Forelimb muscle (tissue), 1 donor: Measurements from ENCODE around the gene SYT12. TPM values are rescaled to one million over a fixed set of nuclear protein-coding genes. Genes with fewer than 3 reads are reported as not detected.
A peak's percentile ranks its signal among the peaks of the same experiment; 100 is the strongest.
"Not testable (repeated sequence)": the region's sequence is repeated elsewhere in the genome, so short reads cannot be mapped to it uniquely, and the experiment has no call there.

ENCODE experiments used
- DNase-seq: peaks from one replicate; pipeline ENCODE4 v3.0.0-alpha.2; 2013; ENCODE audit warnings: low read depth
- polyA plus RNA-seq: library from polyadenylated mRNA; unstranded; fragments of 120-200 nt; gene quantifications from one replicate; pipeline ENCODE4 v1.2.1, GENCODE V29; 2013; ENCODE audit not compliant: insufficient read length

The SYT12 gene, protein sequence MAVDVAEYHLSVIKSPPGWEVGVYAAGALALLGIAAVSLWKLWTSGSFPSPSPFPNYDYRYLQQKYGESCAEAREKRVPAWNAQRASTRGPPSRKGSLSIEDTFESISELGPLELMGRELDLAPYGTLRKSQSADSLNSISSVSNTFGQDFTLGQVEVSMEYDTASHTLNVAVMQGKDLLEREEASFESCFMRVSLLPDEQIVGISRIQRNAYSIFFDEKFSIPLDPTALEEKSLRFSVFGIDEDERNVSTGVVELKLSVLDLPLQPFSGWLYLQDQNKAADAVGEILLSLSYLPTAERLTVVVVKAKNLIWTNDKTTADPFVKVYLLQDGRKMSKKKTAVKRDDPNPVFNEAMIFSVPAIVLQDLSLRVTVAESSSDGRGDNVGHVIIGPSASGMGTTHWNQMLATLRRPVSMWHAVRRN
- 0.10 TPM for polyA plus RNA-seq

DNA sequence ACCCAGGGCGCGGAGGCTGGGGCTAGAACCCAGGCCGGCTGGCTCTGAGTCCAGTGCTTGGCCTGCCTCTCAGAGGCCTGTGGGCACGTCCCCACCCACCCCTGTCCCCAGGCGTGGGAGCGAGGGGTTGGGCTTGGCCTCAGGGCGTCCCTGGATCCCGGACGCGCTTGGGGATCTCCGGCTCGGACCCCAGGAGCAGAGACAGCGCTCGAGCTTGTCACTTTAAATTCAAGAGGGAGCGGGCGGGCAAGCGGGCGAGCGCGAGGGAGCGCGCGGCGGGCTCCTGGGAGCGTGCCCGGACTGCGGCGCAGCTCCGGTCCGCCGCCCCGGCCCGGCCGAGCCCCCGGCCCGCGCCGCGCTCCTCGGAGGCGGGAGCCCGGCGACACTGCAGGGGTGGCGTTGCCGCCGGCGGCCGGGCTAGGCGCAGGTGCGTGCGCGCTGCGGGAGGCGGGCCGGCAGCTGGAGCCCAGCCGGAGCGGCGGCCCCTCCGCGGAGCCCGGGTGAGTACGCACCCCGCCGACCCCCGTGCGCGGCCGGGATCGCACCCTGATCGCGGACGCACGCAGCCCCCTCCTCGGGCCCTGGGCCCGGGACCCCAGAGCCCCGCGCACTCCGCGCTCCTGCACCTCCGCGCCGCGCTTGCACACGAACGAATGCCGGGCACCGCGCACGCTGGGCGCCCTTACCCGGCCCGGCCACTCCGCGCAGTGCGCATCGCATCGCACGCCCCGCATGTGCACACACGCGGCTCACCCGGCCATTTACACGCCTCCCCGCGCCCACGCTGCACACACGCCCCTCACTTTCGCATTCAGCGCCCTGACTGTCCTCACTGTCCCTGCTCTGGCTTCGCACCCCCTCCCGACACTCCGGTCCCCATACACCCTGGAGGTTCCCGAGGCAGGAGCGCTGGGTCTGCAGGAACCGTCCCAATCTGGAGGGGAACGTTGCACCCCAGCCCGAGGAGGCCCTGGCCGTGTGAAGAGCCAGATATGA lies at the start of gene SYT12:
Gene SYT12, plus strand, starts transcription at position 174 of the 996 bp plus-strand sequence. CDS start 7,011 bp downstream, outside the sequence.
- no peak for DNase-seq

DNA sequence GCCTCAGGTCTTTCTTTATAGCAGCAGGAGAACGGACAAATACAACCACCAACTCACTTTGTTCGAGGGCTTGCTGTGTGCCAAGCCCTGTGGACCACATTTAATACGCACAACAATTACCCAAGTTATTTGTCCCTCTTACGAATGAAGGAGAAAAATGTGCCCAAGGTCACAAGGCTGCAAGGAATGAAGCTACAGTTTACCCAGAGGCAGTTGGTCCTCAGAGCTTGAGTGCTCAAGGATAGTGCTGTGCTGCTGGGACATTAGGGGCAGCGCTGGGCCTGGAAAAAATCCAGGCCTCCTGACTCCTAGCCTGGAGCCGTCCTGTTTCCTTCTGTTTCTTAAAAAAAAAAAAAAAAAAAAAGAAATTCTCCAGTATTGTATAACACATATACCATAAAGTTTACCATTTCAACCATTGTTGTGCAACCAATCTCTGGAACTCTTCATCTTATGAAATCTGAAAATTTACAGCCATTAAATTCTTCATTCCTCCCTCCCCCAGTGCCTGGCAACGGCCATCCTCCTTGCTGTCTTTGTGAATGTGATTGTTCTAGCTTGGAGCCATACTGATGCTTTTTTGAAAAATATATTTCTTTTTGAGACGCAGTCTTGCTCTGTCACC lies 48.9 kb upstream of the SYT12 start:
- no peak for DNase-seq

DNA sequence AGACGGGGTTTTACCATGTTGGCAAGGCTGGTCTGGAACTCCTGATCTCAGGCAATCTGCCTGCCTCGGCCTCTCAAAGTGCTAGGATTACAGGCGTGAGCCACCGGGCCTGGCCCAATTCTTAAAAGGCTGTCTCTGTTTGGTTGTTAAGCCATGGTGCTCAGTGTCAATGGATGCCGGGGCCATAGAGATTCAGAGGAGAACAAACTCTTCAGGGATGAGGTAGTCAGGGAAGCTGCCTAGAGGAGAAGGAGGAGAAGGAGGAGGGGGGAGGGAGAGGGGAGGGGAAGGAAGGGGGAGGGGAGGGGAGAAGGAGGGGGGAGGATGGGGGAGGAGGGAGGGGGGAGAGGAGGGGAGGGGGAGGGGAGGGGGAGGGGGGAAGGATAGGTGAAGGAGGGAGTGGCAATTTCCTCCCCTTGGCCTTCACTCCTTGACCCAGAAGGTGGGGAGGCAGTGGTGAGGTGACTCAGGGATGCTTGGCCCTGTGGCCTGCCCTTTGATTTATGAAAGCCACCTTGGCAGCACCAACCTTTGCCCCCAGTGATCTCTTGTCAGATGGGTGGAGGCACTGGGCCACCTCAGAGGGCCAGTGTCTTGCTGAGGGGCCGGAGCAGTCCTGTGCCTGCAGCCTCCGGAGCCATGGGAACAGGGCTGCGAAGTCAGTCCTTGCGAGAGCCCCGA lies 48.1 kb upstream of the SYT12 start, which contains the start of gene C11orf86:
Gene C11orf86, plus strand, starts transcription at position 581 of the 681 bp plus-strand sequence. Its CDS starts 59 bp downstream, at position 640.
- DNase-seq: no peak

DNA sequence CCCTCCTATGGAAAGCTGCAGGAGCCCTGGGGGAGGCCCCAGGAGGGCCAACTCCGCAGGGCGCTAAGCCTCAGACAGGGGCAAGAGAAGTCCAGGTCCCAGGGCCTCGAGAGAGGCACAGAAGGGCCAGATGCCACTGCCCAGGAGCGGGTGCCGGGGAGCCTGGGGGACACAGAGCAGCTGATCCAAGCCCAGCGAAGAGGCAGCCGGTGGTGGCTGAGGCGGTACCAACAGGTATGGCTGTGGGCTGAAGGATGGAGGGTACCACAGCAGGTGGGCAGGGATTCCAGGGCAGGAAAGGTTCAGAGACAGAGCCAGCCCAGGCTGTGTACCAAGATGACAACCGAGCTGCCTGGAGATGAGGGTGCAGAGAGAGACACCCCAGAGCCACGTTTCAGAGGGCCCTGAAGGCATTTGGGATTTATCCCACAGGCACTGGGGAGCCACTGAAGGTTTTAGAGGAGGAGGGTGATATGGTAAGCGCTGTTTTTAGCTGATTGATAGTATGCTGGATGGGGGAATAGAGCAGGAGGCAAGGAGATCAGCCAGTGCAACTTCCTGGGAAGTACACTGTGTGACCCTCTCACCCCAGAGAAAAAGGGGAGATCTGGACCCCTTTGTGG lies 47.4 kb upstream of the SYT12 start:
- DNase-seq: no peak

DNA sequence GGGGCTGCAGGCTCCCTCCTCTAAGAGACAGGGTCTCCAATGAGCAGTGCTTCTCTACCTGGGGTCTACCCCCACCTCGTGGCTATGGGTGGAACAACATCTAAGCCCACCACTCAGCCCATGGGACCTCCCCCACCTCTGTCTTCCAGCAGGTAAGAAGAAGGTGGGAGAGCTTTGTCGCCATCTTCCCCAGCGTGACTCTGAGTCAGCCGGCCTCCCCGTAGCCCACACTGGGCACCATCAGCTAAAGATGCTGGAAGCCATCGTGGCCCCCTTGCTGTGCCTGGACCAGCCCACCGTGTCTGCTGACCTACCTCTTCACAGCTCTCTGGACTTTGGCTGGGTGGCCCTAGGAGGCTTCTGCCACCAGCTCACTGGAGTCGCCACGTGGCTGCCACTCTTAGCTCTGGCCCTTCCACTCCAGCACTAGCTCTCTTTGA lies 46.9 kb upstream of the SYT12 start:
- DNase-seq: no peak

DNA sequence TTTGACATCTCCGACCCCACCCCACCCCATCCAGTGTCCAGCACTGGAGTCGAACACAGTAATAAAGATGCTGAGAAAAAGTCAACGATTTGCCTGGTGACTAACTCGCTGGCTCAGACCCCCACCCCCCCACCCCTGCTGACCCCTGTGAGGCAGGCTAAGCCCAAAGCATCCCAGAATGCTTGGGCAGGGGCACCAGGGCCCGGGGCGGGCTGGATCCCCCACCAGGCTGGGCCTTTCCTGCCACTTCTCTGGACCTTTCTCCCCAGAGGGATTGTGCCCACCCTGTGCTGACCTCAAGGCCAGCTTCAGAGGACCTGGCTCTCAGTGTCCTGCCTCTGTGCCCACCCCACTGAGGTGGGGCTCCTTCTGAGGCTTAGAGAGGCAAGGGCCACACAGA lies 46.0 kb upstream of the SYT12 start:
- no peak for DNase-seq

DNA sequence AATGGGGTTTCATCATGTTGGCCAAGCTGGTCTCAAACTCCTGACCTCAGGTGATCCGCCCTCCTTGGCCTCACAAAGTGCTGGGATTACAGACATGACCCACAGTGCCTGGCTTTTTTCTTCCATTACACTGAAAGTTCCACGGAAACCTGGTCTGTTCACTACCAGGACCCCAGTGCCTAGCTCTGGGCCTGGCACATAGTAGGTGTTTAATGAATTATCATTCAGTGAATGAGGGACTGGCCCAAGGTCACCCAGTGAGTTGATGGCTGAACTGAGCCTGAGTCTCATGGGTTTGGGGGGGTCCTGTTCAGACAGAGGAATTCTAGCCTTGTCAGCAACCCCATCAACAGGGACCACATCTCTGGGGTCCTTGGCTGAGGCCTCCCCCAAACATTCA lies 44.7 kb upstream of the SYT12 start:
- DNase-seq: no peak

DNA sequence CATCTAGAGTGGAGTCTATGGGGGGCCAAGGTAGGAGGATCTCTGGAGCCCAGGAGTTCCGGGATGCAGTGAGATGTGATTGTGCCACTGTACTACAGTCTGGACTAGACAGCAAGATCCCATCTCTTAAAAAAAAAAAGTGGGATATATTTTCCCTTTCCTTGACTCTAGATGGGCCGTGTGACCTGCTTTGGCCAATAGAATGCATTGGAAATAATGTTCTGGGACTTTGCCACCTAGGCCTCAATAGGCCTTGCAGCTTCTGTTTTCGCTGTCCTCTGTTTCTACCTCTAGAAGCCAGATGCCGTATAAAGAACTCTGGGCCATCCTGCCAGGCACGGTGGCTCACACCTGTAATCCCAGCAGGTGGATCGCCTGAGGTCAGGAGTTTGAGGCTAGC lies 44.2 kb upstream of the SYT12 start:
- no peak for DNase-seq

DNA sequence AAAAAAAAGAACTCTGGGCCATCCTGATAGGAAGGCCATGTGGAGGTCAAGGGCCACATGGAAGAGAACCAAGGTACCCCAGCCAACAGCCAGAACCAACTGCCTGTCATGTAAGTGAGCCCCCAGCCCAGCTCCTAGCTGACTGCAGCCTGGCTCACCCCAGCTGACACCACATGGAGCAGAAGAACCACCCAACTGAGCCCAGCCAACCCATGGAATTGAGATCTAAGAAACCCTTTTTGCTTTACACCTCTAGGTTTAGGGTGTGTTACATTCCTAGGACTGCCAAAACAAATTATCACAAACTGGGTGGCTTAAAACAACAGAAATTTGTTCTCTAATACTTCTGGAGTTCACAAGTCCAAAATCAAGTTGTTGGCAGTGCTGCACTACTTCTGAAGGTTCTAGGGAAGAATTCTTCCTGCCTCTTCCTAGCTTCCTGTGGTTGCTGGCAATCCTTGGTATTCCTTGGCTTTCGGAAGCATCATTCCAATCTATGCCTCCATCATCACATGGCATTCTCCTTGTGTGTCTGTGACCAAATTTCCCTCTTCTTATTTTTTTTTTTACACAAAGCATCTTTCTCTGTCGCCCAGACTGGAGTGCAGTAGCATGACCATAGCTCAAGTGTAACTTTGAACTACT lies 43.5 kb upstream of the SYT12 start:
- no peak for DNase-seq

DNA sequence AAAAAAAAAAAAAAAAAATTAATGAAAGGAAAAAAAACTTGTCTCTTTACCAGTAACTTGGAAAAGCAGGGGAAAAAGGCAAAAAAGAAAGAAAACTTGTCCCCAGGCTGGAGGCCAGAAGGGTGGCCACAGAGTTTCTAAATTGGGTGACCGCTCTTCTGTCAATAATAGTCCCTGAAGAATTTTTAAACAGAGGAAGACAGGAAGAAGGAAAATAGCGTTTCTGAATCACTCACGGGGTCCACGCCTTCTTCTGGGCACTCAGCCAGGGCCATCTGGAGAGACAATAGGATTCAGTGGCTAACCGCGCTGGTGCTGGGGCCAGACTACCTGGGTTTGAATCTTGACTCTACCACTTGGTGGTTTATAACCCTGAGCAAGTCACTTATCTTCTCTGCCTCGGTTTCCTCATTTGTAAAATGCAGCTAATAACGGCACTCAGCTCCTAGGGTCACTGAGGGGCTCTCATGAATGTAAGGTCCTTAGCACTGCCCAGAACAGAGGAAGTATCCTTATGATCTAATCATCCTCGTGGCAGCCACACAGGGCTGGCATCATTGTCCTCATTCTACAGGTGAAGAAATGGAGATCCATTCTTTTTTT lies 40.9 kb upstream of the SYT12 start:
- DNase-seq: peak; percentile 60

DNA sequence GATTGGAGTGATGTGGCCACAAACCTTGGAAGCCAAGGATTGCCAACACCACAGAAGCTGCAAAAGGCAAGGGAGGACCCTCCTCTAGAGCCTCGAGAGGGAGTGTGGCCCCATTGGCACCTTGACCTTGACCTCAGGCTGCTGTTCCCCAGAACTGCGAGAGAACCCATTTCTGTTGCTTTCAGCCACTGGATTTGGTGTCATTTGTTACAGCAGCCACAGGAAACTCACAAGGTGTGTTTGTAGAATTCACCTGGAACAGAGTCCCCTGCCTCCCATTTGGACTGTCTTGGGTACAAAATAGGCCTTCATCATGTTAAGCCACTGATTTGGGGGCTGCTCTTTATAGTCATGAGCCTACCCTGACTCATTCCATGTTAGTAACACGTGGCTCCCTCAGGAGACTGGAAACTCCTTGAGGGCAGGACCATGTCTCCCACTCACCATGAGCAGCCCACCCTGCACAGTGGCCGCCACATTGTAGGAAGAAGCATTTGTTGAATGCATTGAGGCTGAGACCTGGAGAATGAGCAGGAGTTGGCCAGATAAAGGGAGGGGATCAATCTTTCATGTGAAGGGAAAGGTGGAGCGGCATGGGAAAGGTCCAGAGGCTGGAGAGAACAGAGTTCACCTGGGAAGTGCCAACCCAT lies 39.5 kb upstream of the SYT12 start:
- no peak for DNase-seq

DNA sequence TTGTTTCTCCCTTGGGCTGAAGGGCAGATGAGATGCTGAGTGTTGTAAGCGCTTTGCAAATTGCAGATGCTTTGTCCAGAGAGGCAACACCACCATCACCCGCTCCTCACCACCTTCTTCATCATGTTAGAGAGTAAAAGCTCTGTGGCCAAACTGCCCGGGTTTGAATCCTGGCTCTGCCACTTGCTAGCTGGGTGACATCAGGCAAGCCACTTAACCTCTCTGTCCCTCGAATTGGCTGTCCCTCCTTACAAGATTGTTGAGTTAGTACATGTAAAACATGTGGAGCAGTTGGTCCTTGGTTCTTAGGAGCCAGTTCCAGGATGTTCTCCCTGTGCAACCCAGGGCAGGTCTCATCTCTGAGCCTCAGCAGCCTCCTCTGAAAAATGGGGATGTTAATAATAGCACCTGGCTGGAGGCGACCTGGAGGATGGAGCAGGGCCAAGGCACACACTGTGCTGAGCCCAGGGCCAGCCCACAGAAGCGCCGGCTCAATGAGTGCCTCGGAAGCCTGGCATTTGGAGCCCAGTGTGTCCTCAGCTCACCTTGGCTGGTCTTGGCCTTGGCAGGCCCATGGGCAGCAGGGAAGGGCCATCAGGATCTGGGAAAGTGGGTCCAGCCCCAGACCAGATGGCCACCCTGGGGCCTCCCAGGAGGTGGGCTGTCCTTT lies 37.3 kb upstream of the SYT12 start:
- DNase-seq: no peak

DNA sequence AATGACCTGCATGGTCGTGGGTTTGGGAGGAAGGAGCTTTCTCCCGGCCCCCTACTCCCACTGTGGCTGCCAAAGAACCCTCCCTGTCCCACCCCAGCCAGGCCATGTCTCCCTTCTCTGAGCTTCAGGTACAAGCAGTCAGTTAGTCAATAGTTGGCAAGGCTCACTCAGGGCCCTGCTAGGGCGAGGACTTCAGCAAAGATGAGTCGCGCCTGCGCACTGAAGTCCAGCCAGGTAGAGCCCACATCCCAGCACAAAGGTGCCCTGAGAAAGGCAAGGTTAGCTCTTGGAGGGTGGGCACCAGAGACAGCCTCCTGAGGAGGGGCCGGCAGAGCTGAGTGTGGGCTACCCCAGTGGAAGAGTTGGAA lies 36.8 kb upstream of the SYT12 start:
- DNase-seq: no peak

DNA sequence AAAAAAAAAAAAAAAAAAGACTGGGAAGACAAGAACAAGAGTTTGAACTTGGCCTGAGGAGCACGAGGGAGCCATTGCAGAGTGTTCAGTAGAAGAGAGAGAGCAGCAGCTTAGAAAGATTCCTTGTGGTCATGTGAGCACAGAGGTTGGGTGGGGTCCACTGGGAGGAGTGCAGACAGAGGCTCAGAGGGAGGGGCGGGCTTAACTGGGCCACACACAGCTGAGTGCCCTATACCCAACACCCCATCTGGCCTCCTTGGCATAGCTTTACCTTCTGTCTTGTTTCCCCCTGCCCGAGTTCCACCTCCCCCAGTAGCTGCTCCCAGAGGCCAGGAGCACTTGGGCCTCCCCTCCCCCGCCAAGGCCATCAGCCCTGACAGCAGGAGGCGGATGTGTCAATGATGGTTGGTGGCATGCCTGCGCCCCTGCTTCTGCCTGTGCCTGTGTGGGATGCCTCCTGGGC lies 35.7 kb upstream of the SYT12 start:
- no peak for DNase-seq

DNA sequence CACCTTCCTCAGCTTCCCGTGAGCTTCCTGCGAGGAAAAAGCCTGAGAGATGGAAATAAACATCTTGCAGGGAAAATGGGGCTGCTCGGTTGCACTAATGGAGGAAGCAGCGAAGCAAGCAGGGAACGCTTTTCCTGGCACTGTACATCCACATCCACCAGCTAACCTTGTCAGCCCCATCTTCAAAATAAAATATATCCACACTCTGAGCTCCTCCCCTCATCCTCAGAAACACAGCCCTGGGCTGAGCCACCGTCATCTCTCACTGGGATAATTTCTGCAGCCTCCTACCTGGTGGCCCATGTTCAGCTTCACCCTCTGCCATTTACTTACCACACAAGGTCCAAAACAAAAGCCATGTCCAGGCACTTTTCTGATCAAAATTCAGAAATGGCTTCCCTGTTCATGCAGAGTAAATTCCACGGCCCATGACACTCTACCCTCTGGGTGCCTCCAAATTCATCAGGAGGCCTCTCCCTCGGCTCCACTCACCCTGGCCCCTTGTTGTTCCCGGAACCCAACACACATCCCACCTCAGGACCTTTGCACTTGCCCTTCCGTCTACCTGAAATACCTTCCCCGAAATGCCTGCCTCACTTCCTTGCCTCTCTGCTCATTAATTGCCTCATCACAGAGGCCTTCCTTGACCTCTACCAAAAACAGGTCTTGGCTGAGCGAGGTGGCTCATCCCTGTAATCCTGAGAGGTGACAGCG lies 34.9 kb upstream of the SYT12 start:
- DNase-seq: no peak

DNA sequence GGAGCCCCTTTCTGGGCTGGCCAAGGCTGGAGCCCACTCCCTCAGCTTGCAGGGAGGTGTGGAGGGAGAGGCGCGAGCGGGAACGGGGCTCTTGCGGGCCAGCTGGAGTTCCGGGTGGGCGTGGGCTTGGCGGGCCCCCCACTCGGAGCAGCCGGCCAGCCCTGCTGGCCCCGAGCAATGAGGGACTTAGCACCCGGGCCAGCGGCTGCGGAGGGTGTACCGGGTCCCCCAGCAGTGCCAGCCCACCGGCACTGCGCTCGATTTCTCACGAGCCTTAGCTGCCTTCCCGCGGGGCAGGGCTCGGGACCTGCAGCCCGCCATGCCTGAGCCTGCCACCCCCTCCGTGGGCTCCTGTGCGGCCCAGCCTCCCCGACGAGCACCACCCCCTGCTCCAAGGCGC lies 34.2 kb upstream of the SYT12 start:
- not testable (repeated sequence) for DNase-seq

DNA sequence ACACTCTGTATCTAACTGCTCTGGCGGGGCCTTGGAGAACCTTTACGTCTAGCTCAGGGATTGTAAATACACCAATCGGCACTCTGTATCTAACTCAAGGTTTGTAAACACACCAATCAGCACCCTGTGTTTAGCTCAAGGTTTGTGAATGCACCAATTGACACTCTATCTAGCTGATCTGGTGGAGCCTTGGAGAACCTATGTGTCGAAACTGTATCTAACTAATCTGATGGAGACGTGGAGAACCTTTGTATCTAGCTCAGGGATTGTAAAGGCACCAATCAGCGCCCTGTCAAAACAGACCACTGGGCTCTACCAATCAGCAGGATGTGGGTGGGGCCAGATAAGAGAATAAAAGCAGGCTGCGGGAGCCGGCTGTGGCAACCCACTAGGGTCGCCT lies 33.6 kb upstream of the SYT12 start:
- DNase-seq: not testable (repeated sequence)

DNA sequence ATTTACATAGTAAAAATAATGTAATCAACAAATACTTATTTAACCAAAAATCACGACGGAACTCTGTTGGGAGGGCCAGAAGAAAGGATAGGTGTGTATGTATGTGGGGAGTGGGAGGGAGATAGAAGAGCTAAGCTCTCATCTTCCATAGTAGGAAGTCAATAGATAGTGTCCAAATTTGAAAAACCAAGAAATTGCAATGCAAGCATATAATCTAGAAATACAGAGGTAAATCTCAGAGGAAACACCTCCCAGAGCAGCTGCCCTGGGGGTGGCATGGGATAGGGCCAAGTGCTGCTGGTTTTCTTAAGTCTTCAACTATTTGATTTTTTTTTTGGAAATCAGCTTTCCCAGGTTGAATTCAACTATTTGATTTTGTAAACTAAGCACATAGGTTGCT lies 30.9 kb upstream of the SYT12 start:
- no peak for DNase-seq
